Measurements from ENCODE around the gene PCSK7. TPM values are rescaled to one million over a fixed set of nuclear protein-coding genes. Genes with fewer than 3 reads are reported as not detected.
A peak's percentile ranks its signal among the peaks of the same experiment; 100 is the strongest.

The PCSK7 gene
- total RNA-seq, 1 donor, result 42.6 TPM

DNA sequence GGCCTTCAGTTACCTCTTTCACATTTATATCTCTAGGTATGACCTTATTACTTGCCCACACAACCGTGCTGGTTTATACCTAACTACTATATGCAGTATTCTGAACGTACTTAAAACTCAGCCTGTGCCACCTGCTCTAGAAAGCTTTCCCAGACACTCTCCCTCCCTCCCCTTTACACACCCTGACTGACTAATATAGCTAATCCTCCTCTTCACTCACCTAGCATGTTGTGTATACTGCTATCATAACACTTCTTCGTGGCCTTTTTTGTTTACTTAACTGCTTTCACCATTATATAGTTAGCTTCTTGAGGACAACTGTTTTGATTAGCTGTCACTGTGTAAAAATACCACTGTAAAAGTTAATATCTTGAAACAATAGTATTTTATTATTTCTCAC is 24.1 kb upstream of the PCSK7 start:
- no peak overlapping the region for H3K4me3 ChIP-seq (ENCODE audit: low read depth, low read length)
- no peak for DNase-seq (ENCODE audit: low read depth)
- TF ChIP-seq, protein P1, sequence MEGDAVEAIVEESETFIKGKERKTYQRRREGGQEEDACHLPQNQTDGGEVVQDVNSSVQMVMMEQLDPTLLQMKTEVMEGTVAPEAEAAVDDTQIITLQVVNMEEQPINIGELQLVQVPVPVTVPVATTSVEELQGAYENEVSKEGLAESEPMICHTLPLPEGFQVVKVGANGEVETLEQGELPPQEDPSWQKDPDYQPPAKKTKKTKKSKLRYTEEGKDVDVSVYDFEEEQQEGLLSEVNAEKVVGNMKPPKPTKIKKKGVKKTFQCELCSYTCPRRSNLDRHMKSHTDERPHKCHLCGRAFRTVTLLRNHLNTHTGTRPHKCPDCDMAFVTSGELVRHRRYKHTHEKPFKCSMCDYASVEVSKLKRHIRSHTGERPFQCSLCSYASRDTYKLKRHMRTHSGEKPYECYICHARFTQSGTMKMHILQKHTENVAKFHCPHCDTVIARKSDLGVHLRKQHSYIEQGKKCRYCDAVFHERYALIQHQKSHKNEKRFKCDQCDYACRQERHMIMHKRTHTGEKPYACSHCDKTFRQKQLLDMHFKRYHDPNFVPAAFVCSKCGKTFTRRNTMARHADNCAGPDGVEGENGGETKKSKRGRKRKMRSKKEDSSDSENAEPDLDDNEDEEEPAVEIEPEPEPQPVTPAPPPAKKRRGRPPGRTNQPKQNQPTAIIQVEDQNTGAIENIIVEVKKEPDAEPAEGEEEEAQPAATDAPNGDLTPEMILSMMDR (IDR thresholded peaks at IDR 0.05; ENCODE audit: insufficient read depth, low read length), result no peak

DNA sequence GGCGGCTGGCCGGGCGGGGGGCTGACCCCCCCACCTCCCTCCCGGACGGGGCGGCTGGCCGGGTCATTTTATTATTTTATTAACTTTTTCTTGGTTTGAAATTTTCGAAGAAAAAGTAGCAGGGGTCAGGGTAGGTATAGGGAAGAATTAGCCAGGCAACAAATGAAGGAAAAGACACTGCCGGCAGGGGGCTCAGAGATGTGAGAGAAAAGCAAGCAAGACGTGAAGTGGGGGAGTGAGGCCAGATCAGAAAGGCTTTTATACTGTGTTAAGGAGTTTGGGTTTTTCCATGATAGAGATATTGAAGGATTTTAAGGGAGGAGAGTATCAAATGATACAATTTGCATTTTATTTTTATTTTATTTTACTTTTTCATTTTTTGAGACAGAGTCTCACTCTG is 19.6 kb upstream of the PCSK7 start:
- no peak overlapping the region for H3K4me3 ChIP-seq (ENCODE audit: low read depth, low read length)
- TF ChIP-seq, protein P1 (IDR thresholded peaks at IDR 0.05; ENCODE audit: insufficient read depth, low read length), result no peak

DNA sequence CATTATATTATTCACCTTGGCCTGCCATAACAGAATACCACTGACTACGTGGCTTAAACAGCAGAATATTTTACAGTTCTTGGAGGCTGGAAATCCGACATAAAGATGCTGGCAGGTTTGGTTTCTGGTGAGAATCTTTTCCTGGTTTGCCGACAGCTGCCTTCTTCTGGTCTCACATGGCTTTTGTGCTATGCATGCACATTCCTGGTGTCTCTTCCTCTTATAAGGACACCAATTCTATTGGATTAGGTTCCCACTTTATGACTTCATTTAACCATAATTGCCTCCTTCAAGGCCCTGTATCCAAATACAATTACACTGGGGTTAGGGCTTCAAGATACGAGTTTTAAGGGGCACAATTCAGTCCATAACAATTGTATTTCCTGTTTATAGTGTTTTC is 17.7 kb upstream of the PCSK7 start:
- TF ChIP-seq, protein P1 (IDR thresholded peaks at IDR 0.05; ENCODE audit: insufficient read depth, low read length), result no peak
- H3K4me3 ChIP-seq (ENCODE audit: low read depth, low read length), result no peak overlapping the region
- DNase-seq (ENCODE audit: low read depth), result no peak

More for the DNA sequence above, 19.6 kb upstream of the PCSK7 start:
- DNase-seq (ENCODE audit: low read depth), result peak; percentile 11

DNA sequence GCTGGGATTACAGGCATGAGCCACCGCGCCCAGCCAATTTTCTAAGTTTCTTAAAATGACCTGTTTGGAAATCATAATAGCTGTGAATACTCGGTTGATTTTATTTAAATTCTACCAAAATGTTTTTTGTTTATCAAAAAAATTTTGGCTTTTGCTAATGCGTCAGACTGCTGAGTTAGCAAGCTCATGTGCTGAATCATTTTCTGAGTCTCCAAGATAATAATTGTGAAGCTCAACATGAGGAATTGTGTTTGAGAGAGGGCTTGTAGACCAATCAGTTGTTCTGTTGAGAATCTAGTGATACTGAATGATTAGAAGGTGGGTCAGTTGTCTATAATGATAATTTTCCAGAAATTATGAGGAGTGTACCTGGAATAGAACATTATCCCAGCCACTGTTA is 16.5 kb upstream of the PCSK7 start:
- DNase-seq (ENCODE audit: low read depth), result no peak
- TF ChIP-seq, protein P1 (IDR thresholded peaks at IDR 0.05; ENCODE audit: insufficient read depth, low read length), result no peak
- H3K4me3 ChIP-seq (ENCODE audit: low read depth, low read length), result no peak overlapping the region

DNA sequence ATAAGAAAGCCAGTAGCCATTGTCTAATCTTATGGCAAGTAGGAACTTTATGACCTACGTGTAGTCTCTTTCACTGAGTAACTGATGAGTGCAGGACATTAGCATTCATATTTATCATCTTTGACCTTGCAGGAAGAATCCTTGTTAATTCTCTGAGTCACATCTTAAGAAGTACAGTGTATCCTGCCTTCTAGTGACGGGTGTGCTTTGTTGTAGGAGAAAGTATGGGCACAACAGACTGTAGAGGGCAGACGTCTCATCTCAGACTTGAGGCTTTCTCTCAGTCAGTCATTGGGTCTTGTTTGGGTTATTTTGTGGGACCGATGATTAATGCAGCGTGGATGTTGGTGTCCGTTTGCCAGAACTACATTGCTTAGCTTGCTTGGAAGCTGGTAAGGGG is 7.4 kb upstream of the PCSK7 start:
- TF ChIP-seq, protein P1 (IDR thresholded peaks at IDR 0.05; ENCODE audit: insufficient read depth, low read length), result peak; percentile 63
- DNase-seq (ENCODE audit: low read depth), result peak; percentile 88

DNA sequence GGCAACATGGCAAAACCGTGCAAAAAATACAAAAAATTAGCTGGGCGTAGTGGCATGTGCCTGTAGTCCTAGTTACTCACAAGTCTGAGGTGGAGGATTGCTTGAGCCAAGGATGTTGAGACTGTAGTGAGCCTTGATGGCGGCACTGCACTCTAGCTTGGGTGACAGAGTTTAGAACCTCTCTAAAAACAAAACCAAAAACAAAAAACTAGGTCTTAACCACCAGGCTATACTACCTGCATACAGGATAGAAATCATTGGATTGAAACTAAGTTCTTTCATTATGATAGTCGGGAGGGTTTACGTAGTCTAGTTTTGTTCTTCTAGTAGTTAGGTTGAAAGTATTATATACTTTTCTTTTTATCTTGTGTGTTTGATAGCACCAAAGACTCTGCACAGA is 6.3 kb upstream of the PCSK7 start:
- no peak overlapping the region for H3K4me3 ChIP-seq (ENCODE audit: low read depth, low read length)
- TF ChIP-seq, protein P1 (IDR thresholded peaks at IDR 0.05; ENCODE audit: insufficient read depth, low read length), result no peak
- no peak for DNase-seq (ENCODE audit: low read depth)

More for the DNA sequence above, 7.4 kb upstream of the PCSK7 start:
- no peak overlapping the region for H3K4me3 ChIP-seq (ENCODE audit: low read depth, low read length)

DNA sequence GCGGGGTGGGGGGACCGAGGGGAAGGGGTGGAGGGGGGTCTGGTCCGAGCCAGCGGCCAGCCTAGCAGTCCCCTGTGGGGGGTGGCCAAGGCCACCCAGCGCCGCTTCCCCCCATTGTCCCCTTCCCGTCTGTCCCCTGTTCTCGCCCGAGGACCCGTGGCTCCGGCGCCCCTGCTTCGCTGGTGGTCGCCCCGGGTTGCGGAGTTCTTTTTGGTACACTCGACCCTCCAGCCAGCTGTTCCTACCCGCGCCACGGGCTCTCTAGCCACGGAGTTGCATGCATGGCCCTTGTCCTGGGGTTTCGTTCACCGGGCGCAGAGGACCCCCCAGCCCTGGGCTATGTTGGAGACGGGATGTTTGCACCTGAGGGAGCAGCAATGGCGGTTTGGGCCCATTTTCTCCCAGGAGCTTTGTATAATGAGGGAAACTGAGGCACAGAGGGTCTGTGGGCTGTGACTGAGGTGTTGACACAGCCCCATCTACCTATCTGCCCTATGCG is 1.1 kb upstream of the PCSK7 start:
- TF ChIP-seq, protein P1 (IDR thresholded peaks at IDR 0.05; ENCODE audit: insufficient read depth, low read length), result no peak
- DNase-seq (ENCODE audit: low read depth), result no peak
- H3K4me3 ChIP-seq (ENCODE audit: low read depth, low read length), result peak overlapping the region; percentile 89
